Measurements from ENCODE around the gene PRRC2B.

PRRC2B gene

GRCh38 chr9:131477367-131477766, 83.5 kb downstream of the PRRC2B start:
- Histone ChIP-seq H3K9ac (ENCODE audit: low read length) (no peak overlapping the region), H3K27me3 (ENCODE audit: insufficient read depth, low read length) (no peaks in the 10 kb centered on the region), H3K36me3 (ENCODE audit: control insufficient read depth in 1 of 2, insufficient read depth in 2 of 2, low read length in 2 of 2) (peaks cover 83 to 90% of the 10 kb centered on the region in 2 experiments), H3K23ac (ENCODE audit: low read length) (no peak overlapping the region), H3K4me1 (ENCODE audit: control insufficient read depth in 1 of 2, insufficient read depth in 2 of 2, low read length in 2 of 2) (no peaks in the 10 kb centered on the region), H3K4ac (ENCODE audit: low read depth, low read length) (no peak overlapping the region), H2BK120ac (ENCODE audit: insufficient read depth, low read length, poor library complexity) (no peak overlapping the region), H3K4me3 (ENCODE audit: low read depth, low read length) (no peak overlapping the region), H3K9me3 (ENCODE audit: insufficient read depth, low read depth, low read length) (no peaks in the 10 kb centered on the region), H3K14ac (ENCODE audit: low read length) (no peak overlapping the region), H3K4me2 (ENCODE audit: low read length) (no peak overlapping the region), H3K79me1 (ENCODE audit: low read length) (no peaks in the 10 kb centered on the region), H2AFZ (ENCODE audit: insufficient read depth, low read length, poor library complexity) (no peak overlapping the region), H3K18ac (ENCODE audit: low read length) (no peak overlapping the region), H3K27ac (ENCODE audit: low read depth, low read length) (no peak overlapping the region), H4K8ac (ENCODE audit: low read depth, low read length) (no peak overlapping the region), H4K12ac (ENCODE audit: low read depth, low read length) (no peak overlapping the region), H2AK5ac (ENCODE audit: low read length) (no peak overlapping the region), H3K79me2 (ENCODE audit: control insufficient read depth, insufficient read depth, low read length, poor library complexity) (no peaks in the 10 kb centered on the region), H4K91ac (ENCODE audit: low read depth, low read length) (no peak overlapping the region), H2BK5ac (ENCODE audit: low read depth, low read length, poor library complexity) (no peak overlapping the region), H2BK12ac (ENCODE audit: low read length) (no peak overlapping the region)
- no peak for DNase-seq
- whole genome bisulfite sequencing (ENCODE audit: extremely low coverage, insufficient coverage, insufficient read length): no CpG with 5 or more reads among the region's 11 CpGs

GRCh38 chr9:131477816-131478419, 84.0 kb downstream of the PRRC2B start:
- Histone ChIP-seq H3K4me2 (ENCODE audit: low read length) (no peak overlapping the region), H3K27me3 (ENCODE audit: insufficient read depth, low read length) (no peaks in the 10 kb centered on the region), H3K23ac (ENCODE audit: low read length) (no peak overlapping the region), H3K27ac (ENCODE audit: low read depth, low read length) (no peak overlapping the region), H3K79me2 (ENCODE audit: control insufficient read depth, insufficient read depth, low read length, poor library complexity) (no peaks in the 10 kb centered on the region), H4K12ac (ENCODE audit: low read depth, low read length) (no peak overlapping the region), H2BK120ac (ENCODE audit: insufficient read depth, low read length, poor library complexity) (no peak overlapping the region), H2AFZ (ENCODE audit: insufficient read depth, low read length, poor library complexity) (no peak overlapping the region), H3K9me3 (ENCODE audit: insufficient read depth, low read depth, low read length) (no peaks in the 10 kb centered on the region), H3K9ac (ENCODE audit: low read length) (no peak overlapping the region), H4K8ac (ENCODE audit: low read depth, low read length) (no peak overlapping the region), H3K4ac (ENCODE audit: low read depth, low read length) (no peak overlapping the region), H2AK5ac (ENCODE audit: low read length) (no peak overlapping the region), H4K91ac (ENCODE audit: low read depth, low read length) (no peak overlapping the region), H3K36me3 (ENCODE audit: control insufficient read depth in 1 of 2, insufficient read depth in 2 of 2, low read length in 2 of 2) (peaks cover 87 to 94% of the 10 kb centered on the region in 2 experiments), H3K79me1 (ENCODE audit: low read length) (no peaks in the 10 kb centered on the region), H2BK5ac (ENCODE audit: low read depth, low read length, poor library complexity) (no peak overlapping the region), H3K14ac (ENCODE audit: low read length) (no peak overlapping the region), H3K4me1 (ENCODE audit: control insufficient read depth in 1 of 2, insufficient read depth in 2 of 2, low read length in 2 of 2) (no peaks in the 10 kb centered on the region), H3K4me3 (ENCODE audit: low read depth, low read length) (no peak overlapping the region), H3K18ac (ENCODE audit: low read length) (no peak overlapping the region), H2BK12ac (ENCODE audit: low read length) (no peak overlapping the region)
- no CpG with 5 or more reads among the region's 19 CpGs for WGBS (ENCODE audit: extremely low coverage, insufficient coverage, insufficient read length)
- no peak for DNase-seq

- peaks cover 90 to 94% of the 10 kb centered on the region in 2 experiments for H3K36me3 ChIP-seq (ENCODE audit: control insufficient read depth in 1 of 2, insufficient read depth in 2 of 2, low read length in 2 of 2)
- no peaks in the 10 kb centered on the region for H3K27me3 ChIP-seq (ENCODE audit: insufficient read depth, low read length)
- H3K4me2 ChIP-seq (ENCODE audit: low read length): no peak overlapping the region
- H2BK120ac ChIP-seq (ENCODE audit: insufficient read depth, low read length, poor library complexity): no peak overlapping the region
- no peak overlapping the region for H4K91ac ChIP-seq (ENCODE audit: low read depth, low read length)
- no peak overlapping the region for H4K8ac ChIP-seq (ENCODE audit: low read depth, low read length)
- H3K14ac ChIP-seq (ENCODE audit: low read length): no peak overlapping the region
- no peak overlapping the region for H2BK12ac ChIP-seq (ENCODE audit: low read length)
- no peak overlapping the region for H2AFZ ChIP-seq (ENCODE audit: insufficient read depth, low read length, poor library complexity)
- no peak overlapping the region for H2AK5ac ChIP-seq (ENCODE audit: low read length)
- H3K18ac ChIP-seq (ENCODE audit: low read length): no peak overlapping the region
- H3K4me1 ChIP-seq (ENCODE audit: control insufficient read depth in 1 of 2, insufficient read depth in 2 of 2, low read length in 2 of 2): no peaks in the 10 kb centered on the region
- WGBS (ENCODE audit: extremely low coverage, insufficient coverage, insufficient read length): no CpG with 5 or more reads among the region's 12 CpGs
- H3K9ac ChIP-seq (ENCODE audit: low read length): no peak overlapping the region
- H2BK5ac ChIP-seq (ENCODE audit: low read depth, low read length, poor library complexity): no peak overlapping the region
- peak in 1 of 2 donors; percentile 55 for DNase-seq
- no peaks in the 10 kb centered on the region for H3K79me2 ChIP-seq (ENCODE audit: control insufficient read depth, insufficient read depth, low read length, poor library complexity)
- no peak overlapping the region for H3K23ac ChIP-seq (ENCODE audit: low read length)
- no peak overlapping the region for H3K27ac ChIP-seq (ENCODE audit: low read depth, low read length)
- H4K12ac ChIP-seq (ENCODE audit: low read depth, low read length): no peak overlapping the region
- H3K9me3 ChIP-seq (ENCODE audit: insufficient read depth, low read depth, low read length): no peaks in the 10 kb centered on the region
- H3K4me3 ChIP-seq (ENCODE audit: low read depth, low read length): no peak overlapping the region
- H3K4ac ChIP-seq (ENCODE audit: low read depth, low read length): no peak overlapping the region
- no peaks in the 10 kb centered on the region for H3K79me1 ChIP-seq (ENCODE audit: low read length)
Observed at GRCh38 chr9:131478421-131478868, 84.6 kb downstream of the PRRC2B start.

GRCh38 chr9:131478911-131479310, 85.0 kb downstream of the PRRC2B start:
- Histone ChIP-seq H2AK5ac (ENCODE audit: low read length) (no peak overlapping the region), H3K9me3 (ENCODE audit: insufficient read depth, low read depth, low read length) (no peaks in the 10 kb centered on the region), H3K14ac (ENCODE audit: low read length) (no peak overlapping the region), H3K27me3 (ENCODE audit: insufficient read depth, low read length) (no peaks in the 10 kb centered on the region), H2BK12ac (ENCODE audit: low read length) (no peak overlapping the region), H3K23ac (ENCODE audit: low read length) (no peak overlapping the region), H2BK5ac (ENCODE audit: low read depth, low read length, poor library complexity) (no peak overlapping the region), H3K9ac (ENCODE audit: low read length) (no peak overlapping the region), H2AFZ (ENCODE audit: insufficient read depth, low read length, poor library complexity) (no peak overlapping the region), H4K91ac (ENCODE audit: low read depth, low read length) (no peak overlapping the region), H3K4me1 (ENCODE audit: control insufficient read depth in 1 of 2, insufficient read depth in 2 of 2, low read length in 2 of 2) (no peaks in the 10 kb centered on the region), H3K4me2 (ENCODE audit: low read length) (no peak overlapping the region), H3K36me3 (ENCODE audit: control insufficient read depth in 1 of 2, insufficient read depth in 2 of 2, low read length in 2 of 2) (peaks cover 90 to 94% of the 10 kb centered on the region in 2 experiments), H3K79me2 (ENCODE audit: control insufficient read depth, insufficient read depth, low read length, poor library complexity) (no peaks in the 10 kb centered on the region), H2BK120ac (ENCODE audit: insufficient read depth, low read length, poor library complexity) (no peak overlapping the region), H4K12ac (ENCODE audit: low read depth, low read length) (no peak overlapping the region), H3K4me3 (ENCODE audit: low read depth, low read length) (no peak overlapping the region), H3K79me1 (ENCODE audit: low read length) (no peaks in the 10 kb centered on the region), H4K8ac (ENCODE audit: low read depth, low read length) (no peak overlapping the region), H3K4ac (ENCODE audit: low read depth, low read length) (no peak overlapping the region), H3K27ac (ENCODE audit: low read depth, low read length) (no peak overlapping the region), H3K18ac (ENCODE audit: low read length) (no peak overlapping the region)
- DNase-seq: no peak
- no CpG with 5 or more reads among the region's 10 CpGs for WGBS (ENCODE audit: extremely low coverage, insufficient coverage, insufficient read length)
